Body of pancreas (tissue), 4 donors: ENCODE results near the gene UBE2Q2. TPM values are rescaled to one million over a fixed set of nuclear protein-coding genes. Genes with fewer than 3 reads are reported as not detected.
"Not testable (repeated sequence)": the region's sequence is repeated elsewhere in the genome, so short reads cannot be mapped to it uniquely, and the experiment has no call there.

ENCODE experiments used
- ATAC-seq: fragments of 150-250 bp; one replicate; pipeline ENCODE4 v1.9.1; 2016
- DNase-seq, 4 donors: peaks; one replicate each; pipeline ENCODE4 v3.0.0-alpha.2; 2019
- H3K27ac ChIP-seq, 4 donors: fragments of 200-600 bp; sonication (generic); 1 replicate in 3 of 4; 2 replicates in 1 of 4; pipeline versions ENCODE4 v1.5.1 to v1.6.1; 2016 to 2019; ENCODE audit warnings: mild to moderate bottlenecking in 1 of 4, mixed read lengths in 1 of 4, moderate library complexity in 1 of 4
- H3K27me3 ChIP-seq, 2 donors: fragments of 200-600 bp; sonication (generic); one replicate each; pipeline ENCODE4 v1.6.0; 2016; ENCODE audit warnings: mild to moderate bottlenecking in 1 of 2
- H3K36me3 ChIP-seq, 2 donors: fragments of 200-600 bp; sonication (generic); replicated peaks in 1 of 2; 2 replicates each; pipeline ENCODE4 v1.5.1; 2016; ENCODE audit warnings: low read depth in 2 of 2; ENCODE audit not compliant: insufficient read depth in 1 of 2
- H3K4me1 ChIP-seq: fragments of 200-600 bp; sonication (generic); one replicate; pipeline ENCODE4 v1.6.0; 2016
- H3K4me3 ChIP-seq, 2 donors: fragments of 200-600 bp; sonication (generic); 1 replicate in 1 of 2; 2 replicates in 1 of 2; pipeline ENCODE4 v1.5.1; 2016 to 2019
- H3K9me3 ChIP-seq, 3 donors: fragments of 200-600 bp; sonication (generic); 1 replicate in 2 of 3; 2 replicates in 1 of 3; pipeline ENCODE4 v1.5.1; 2016
- CTCF ChIP-seq, 7 experiments: fragments of 450-650 bp in 4 of 7; fragments of 200-600 bp in 3 of 7; sonication (generic) in 3 of 7; IDR thresholded peaks; one replicate each; pipeline ENCODE4 v1.5.1; 2016 to 2019; ENCODE audit warnings: antibody characterized with exemption in 7 of 7
- POLR2A ChIP-seq, 3 donors: fragments of 450-650 bp; IDR thresholded peaks; one replicate each; pipeline ENCODE4 v1.6.1; 2016; ENCODE audit warnings: antibody characterized with exemption in 3 of 3, mild to moderate bottlenecking in 2 of 3
- WGBS, 2 donors: methylation state at CpG; one replicate each; pipeline ENCODE4 v1.1.5; 2017; 5-methylcytosine and 5-hydroxymethylcytosine counted together
- intact Hi-C: fragments of 100-400 bp; cut with DNase I; formaldehyde crosslinking; loops from one replicate; pipeline ENCODE4 v1.15.1; 2023
- total RNA-seq, 2 donors: library from RNA; depleted of rRNA; stranded (reverse); fragments of >200 nt; gene quantifications; one replicate each; pipeline ENCODE4 v1.1.0, GENCODE V29; 2016

Gene UBE2Q2
- total RNA-seq, 2 donors from 2014 or later, result 15.2 to 15.8 TPM

- no peak for TF ChIP-seq CTCF (IDR thresholded peaks at IDR 0.05)
- H3K36me3 ChIP-seq, result no peaks in the 10 kb centered on the region
- no peak for DNase-seq
These were observed 24.8 kb downstream of the UBE2Q2 start for GRCh38 chr15:75868019-75868418.

GRCh38 chr15:75869446-75869845 is 26.2 kb downstream of the UBE2Q2 start:
- no peak for TF ChIP-seq POLR2A (IDR thresholded peaks at IDR 0.05)
- TF ChIP-seq CTCF (IDR thresholded peaks at IDR 0.05), result no peak
- ATAC-seq, result no peak
- no peak overlapping the region for H3K4me3 ChIP-seq
- no peaks in the 10 kb centered on the region for H3K27me3 ChIP-seq
- no peak for DNase-seq
- intact Hi-C loops, result no loop called here
- no peak overlapping the region for H3K27ac ChIP-seq
- H3K9me3 ChIP-seq, result no peaks in the 10 kb centered on the region
- H3K36me3 ChIP-seq, result no peaks in the 10 kb centered on the region
- H3K4me1 ChIP-seq, result no peaks in the 10 kb centered on the region

More at GRCh38 chr15:75868019-75868418, 24.8 kb downstream of the UBE2Q2 start:
- 90 to 94% methylated on average over 3 of the region's 3 CpGs for WGBS, 2 donors
- Histone ChIP-seq H3K27me3 (no peaks in the 10 kb centered on the region), H3K4me1 (no peaks in the 10 kb centered on the region), H3K4me3 (no peak overlapping the region), H3K9me3 (no peaks in the 10 kb centered on the region), H3K27ac (no peak overlapping the region)
- intact Hi-C loops, result no loop called here
- ATAC-seq, result no peak

GRCh38 chr15:75871589-75871988 is 28.3 kb downstream of the UBE2Q2 start:
- 67 to 80% methylated on average over 1 of the region's 1 CpG for WGBS, 2 donors
- H3K27ac ChIP-seq, H3K4me3 ChIP-seq, H3K4me1 ChIP-seq, H3K9me3 ChIP-seq, H3K36me3 ChIP-seq, ATAC-seq, H3K27me3 ChIP-seq, DNase-seq, intact Hi-C loops: not testable (repeated sequence)

- no peak overlapping the region for H3K4me3 ChIP-seq
- TF ChIP-seq CTCF (IDR thresholded peaks at IDR 0.05) (no peak), POLR2A (IDR thresholded peaks at IDR 0.05) (no peak)
- intact Hi-C loops, result no loop called here
- H3K36me3 ChIP-seq, result no peaks in the 10 kb centered on the region
- no peaks in the 10 kb centered on the region for H3K27me3 ChIP-seq
- ATAC-seq (no peak), DNase-seq (no peak)
- no peaks in the 10 kb centered on the region for H3K9me3 ChIP-seq
- H3K27ac ChIP-seq, result no peak overlapping the region
- WGBS, 2 donors, result 78 to 83% methylated on average over 4 of the region's 4 CpGs
- no peaks in the 10 kb centered on the region for H3K4me1 ChIP-seq
These were observed 29.2 kb downstream of the UBE2Q2 start for GRCh38 chr15:75872403-75872990.

GRCh38 chr15:75884041-75884440 is 40.8 kb downstream of the UBE2Q2 start:
- ATAC-seq, result no peak
- no peaks in the 10 kb centered on the region for H3K9me3 ChIP-seq
- H3K27ac ChIP-seq, result no peak overlapping the region
- WGBS, 2 donors, result 73 to 80% methylated on average over 1 of the region's 1 CpG
- no peaks in the 10 kb centered on the region for H3K27me3 ChIP-seq
- intact Hi-C loops, result no loop called here
- no peaks in the 10 kb centered on the region for H3K36me3 ChIP-seq
- TF ChIP-seq CTCF (IDR thresholded peaks at IDR 0.05) (no peak), POLR2A (IDR thresholded peaks at IDR 0.05) (no peak)
- H3K4me1 ChIP-seq, result peaks cover 27% of the 10 kb centered on the region
- no peak overlapping the region for H3K4me3 ChIP-seq
- DNase-seq, result no peak
